Glutamatergic neuron (in vitro differentiated cells): Measurements from ENCODE around the gene DPP9. TPM values are rescaled to one million over a fixed set of nuclear protein-coding genes. Genes with fewer than 3 reads are reported as not detected.

Experiments used
- DNase-seq: peaks from one replicate; pipeline ENCODE4 v3.0.0; 2022
- H3K27ac Mint-ChIP-seq: one replicate; pipeline ENCODE4 v1.8.0; 2020; ENCODE audit warnings: mild to moderate bottlenecking, mixed read lengths, inconsistent platforms; ENCODE audit not compliant: unreplicated experiment
- H3K27me3 Mint-ChIP-seq: one replicate; pipeline ENCODE4 v1.8.0; 2020; ENCODE audit warnings: mild to moderate bottlenecking, moderate library complexity, mixed read lengths, inconsistent platforms; ENCODE audit not compliant: unreplicated experiment
- H3K36me3 Mint-ChIP-seq: one replicate; pipeline ENCODE4 v1.8.0; 2020; ENCODE audit warnings: mild to moderate bottlenecking, mixed read lengths, inconsistent platforms; ENCODE audit not compliant: unreplicated experiment
- H3K4me1 Mint-ChIP-seq: one replicate; pipeline ENCODE4 v1.8.0; 2020; ENCODE audit warnings: mild to moderate bottlenecking, low read depth, mixed read lengths, inconsistent platforms; ENCODE audit not compliant: unreplicated experiment
- H3K4me3 Mint-ChIP-seq: one replicate; pipeline ENCODE4 v1.8.0; 2020; ENCODE audit warnings: mild to moderate bottlenecking, mixed read lengths, inconsistent platforms; ENCODE audit not compliant: unreplicated experiment
- H3K9me3 Mint-ChIP-seq: one replicate; pipeline ENCODE4 v1.8.0; 2020; ENCODE audit warnings: mild to moderate bottlenecking, moderate library complexity, mixed read lengths, inconsistent platforms; ENCODE audit not compliant: unreplicated experiment
- total RNA-seq: library from RNA; stranded (reverse); fragmentation: NEBNext Ultra II Directional; extraction: Animal tissue kit (Norgen Biotek cat#: 25700); gene quantifications from one replicate; pipeline ENCODE4 v1.2.1, GENCODE V29; 2021; ENCODE audit not compliant: unreplicated experiment
- TF ChIP-seq, protein P1 (sequence below): fragments of 200-600 bp; sonication (generic); IDR thresholded peaks from one replicate; pipeline ENCODE4 v1.5.0; 2021; ENCODE audit not compliant: partially characterized antibody, unreplicated experiment

Gene DPP9
- total RNA-seq, 1 donor from 2014 or later = 44.8 TPM

DNA sequence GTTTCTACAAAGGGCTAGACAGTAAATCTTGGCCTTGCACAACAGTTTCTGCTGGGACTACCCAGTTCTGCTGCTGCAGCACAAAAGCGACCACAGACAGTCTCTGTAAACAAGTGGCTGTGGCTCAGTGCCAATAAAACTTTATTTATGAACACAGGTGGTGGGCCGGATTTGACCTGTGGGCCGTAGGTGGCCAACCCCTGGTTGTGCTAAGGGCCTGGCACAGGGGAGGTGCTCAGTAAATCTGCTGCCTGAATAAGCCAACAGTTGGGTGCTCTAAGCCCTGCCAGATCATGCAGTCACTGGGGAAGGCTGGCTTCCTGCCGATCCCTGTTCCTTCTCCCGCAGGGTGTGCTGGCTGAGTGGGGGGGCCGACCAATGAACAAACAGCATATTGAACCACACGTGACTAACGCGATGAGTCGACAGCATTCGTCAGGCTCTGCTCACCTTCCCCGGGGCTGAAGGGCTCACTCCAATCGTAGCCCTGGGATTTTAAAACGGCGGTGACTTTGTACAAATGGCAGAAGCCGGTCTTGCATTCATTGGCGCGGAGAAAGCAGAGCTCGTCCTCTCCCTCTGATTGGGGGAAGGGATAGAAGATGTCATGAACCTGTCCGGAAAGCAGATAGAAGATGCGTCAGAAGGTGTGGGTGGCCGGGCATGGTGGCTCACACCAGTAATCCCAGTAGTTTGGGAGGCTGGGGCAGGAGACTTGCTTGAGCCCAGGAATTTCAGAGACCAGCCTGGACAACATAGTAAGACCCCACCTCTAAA is 29.2 kb downstream of the DPP9 start:
- Mint-ChIP-seq H3K27me3 (peaks cover 7% of the 10 kb centered on the region), H3K4me1 (peaks cover 22% of the 10 kb centered on the region), H3K36me3 (peaks cover 9% of the 10 kb centered on the region), H3K9me3 (peaks cover 9% of the 10 kb centered on the region), H3K27ac (peak overlapping the region; percentile 75), H3K4me3 (no peak overlapping the region)
- DNase-seq = no peak
- TF ChIP-seq, protein P1, sequence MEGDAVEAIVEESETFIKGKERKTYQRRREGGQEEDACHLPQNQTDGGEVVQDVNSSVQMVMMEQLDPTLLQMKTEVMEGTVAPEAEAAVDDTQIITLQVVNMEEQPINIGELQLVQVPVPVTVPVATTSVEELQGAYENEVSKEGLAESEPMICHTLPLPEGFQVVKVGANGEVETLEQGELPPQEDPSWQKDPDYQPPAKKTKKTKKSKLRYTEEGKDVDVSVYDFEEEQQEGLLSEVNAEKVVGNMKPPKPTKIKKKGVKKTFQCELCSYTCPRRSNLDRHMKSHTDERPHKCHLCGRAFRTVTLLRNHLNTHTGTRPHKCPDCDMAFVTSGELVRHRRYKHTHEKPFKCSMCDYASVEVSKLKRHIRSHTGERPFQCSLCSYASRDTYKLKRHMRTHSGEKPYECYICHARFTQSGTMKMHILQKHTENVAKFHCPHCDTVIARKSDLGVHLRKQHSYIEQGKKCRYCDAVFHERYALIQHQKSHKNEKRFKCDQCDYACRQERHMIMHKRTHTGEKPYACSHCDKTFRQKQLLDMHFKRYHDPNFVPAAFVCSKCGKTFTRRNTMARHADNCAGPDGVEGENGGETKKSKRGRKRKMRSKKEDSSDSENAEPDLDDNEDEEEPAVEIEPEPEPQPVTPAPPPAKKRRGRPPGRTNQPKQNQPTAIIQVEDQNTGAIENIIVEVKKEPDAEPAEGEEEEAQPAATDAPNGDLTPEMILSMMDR = no peak

DNA sequence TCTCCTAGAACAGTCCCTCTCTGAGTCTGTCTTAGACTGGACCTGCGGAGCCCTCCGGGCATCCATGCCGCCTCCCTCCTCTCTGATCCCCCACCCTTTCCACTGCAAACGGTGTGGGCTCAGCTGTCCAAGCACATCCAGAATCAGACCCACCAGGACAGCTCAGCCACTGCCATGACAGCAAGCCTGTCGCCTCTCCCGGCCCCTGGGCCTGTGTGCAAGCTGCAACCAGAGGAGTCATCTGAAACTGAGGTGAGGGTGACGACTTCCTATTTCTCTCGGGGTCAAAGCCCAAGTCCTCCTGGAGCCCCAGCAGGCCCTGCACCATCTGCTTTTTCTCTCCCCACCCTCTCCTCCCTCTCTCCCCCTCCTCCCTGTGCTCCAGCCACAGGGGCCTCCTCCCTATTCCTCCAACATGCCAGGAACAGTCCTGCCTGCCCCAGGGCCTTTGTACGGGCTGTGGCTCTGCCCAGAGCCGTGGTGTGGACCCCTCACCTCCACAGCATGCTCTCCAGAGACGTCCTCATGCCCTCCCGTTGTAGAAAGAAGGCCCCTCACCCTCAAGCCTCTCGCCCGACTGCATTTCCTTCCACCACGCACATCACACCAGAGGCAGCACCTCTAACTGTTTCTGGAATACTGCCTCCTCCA is 30.0 kb downstream of the DPP9 start:
- DNase-seq = no peak
- peak overlapping the region; percentile 75 for H3K27ac Mint-ChIP-seq
- TF ChIP-seq, protein P1 = no peak
- H3K36me3 Mint-ChIP-seq = peaks cover 9% of the 10 kb centered on the region
- H3K4me1 Mint-ChIP-seq = peaks cover 22% of the 10 kb centered on the region
- H3K4me3 Mint-ChIP-seq = peak overlapping the region; percentile 75
- H3K27me3 Mint-ChIP-seq = peaks cover 7% of the 10 kb centered on the region
- peaks cover 9% of the 10 kb centered on the region for H3K9me3 Mint-ChIP-seq

DNA sequence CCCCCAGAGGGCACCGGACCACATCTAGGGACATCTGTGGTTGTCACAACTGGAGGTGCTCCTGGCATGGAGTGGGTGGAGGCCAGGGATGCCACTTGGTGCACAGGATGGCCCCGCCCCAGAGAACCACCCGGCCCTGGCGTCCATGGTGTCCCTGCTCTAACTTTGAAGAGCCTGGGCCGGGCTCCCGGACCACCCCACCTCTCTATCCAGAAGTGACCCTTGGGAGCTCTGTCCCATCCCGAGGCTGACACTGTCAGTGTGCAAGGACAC is 30.6 kb downstream of the DPP9 start:
- no peak for DNase-seq
- TF ChIP-seq, protein P1 = no peak
- H3K4me1 Mint-ChIP-seq = peaks cover 22% of the 10 kb centered on the region
- peaks cover 9% of the 10 kb centered on the region for H3K27me3 Mint-ChIP-seq
- H3K36me3 Mint-ChIP-seq = peaks cover 9% of the 10 kb centered on the region
- peak overlapping the region; percentile 72 for H3K27ac Mint-ChIP-seq
- H3K4me3 Mint-ChIP-seq = peak overlapping the region; percentile 75
- peaks cover 9% of the 10 kb centered on the region for H3K9me3 Mint-ChIP-seq

DNA sequence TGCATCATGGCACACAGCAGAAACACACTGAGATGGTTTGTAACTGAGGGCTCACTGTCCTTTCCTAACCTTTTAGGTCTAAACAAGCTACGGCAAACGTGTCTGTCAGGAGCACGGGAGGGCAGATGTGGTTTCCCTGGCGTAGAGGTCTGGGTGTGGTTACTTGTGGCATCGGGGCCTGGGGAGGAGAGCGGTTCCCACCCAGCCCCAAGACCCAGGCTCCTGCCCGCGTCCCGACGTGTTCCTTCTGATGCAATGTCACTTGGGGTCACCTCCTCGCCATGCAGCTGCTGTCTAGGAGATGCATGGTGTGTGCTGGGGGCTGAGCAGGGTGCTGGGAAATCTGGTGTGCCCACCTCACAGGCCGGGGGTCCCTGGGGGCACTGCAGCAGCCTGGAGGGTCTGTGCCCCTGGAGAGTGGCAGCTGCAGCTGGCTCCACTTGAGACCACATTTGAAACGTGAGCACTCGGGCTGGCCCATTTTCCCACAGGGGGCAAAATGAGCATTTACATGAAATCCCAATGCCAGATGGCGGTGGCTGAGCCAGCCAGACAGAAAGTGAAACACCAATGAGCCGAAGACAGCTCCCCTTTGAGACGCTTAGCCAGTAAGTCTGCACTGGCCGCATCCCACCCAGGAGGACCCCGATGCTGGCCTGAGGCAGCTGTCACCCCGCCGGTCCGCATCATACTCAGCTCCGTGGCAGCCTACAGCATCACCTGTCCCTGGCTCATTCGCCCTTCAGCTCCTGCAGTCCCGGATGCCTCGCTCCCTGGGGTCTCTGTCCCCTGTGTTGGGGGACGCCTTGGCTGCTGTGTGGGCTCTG is 31.2 kb downstream of the DPP9 start:
- Mint-ChIP-seq H3K9me3 (peaks cover 9% of the 10 kb centered on the region), H3K27me3 (peaks cover 9% of the 10 kb centered on the region), H3K4me1 (peaks cover 22% of the 10 kb centered on the region), H3K27ac (peak overlapping the region; percentile 82), H3K36me3 (peaks cover 9% of the 10 kb centered on the region), H3K4me3 (peak overlapping the region; percentile 65)
- peak; percentile 76 for DNase-seq
- TF ChIP-seq, protein P1 = no peak
